Trophoblast cell (in vitro differentiated cells and primary cell): ENCODE results near the gene TRIM8.

Source experiments
- DNase-seq, 2 donors: peaks; one replicate each; pipeline ENCODE4 v3.0.0-alpha.2; 2016
- H2AFZ ChIP-seq: 2 replicates; pipeline ENCODE4 v1.6.1; 2013; ENCODE audit warnings: low read length, moderate library complexity, mild to moderate bottlenecking; ENCODE audit not compliant: insufficient read depth, poor library complexity
- H2AK5ac ChIP-seq: 2 replicates; pipeline ENCODE4 v1.6.1; 2013; ENCODE audit warnings: mild to moderate bottlenecking, low read length
- H2BK120ac ChIP-seq: 2 replicates; pipeline ENCODE4 v1.6.1; 2013; ENCODE audit warnings: low read length, mild to moderate bottlenecking, moderate library complexity; ENCODE audit not compliant: insufficient read depth, poor library complexity
- H2BK12ac ChIP-seq: 2 replicates; pipeline ENCODE4 v1.6.1; 2013; ENCODE audit warnings: mild to moderate bottlenecking, low read length, moderate library complexity
- H2BK5ac ChIP-seq: 2 replicates; pipeline ENCODE4 v1.6.1; 2013; ENCODE audit warnings: low read length, low read depth, moderate library complexity, mild to moderate bottlenecking; ENCODE audit not compliant: poor library complexity
- H3K14ac ChIP-seq: 2 replicates; pipeline ENCODE4 v1.6.1; 2013; ENCODE audit warnings: mild to moderate bottlenecking, low read length
- H3K18ac ChIP-seq: 2 replicates; pipeline ENCODE4 v1.6.1; 2013; ENCODE audit warnings: mild to moderate bottlenecking, low read length
- H3K23ac ChIP-seq: 2 replicates; pipeline ENCODE4 v1.6.1; 2013; ENCODE audit warnings: low read length
- H3K27ac ChIP-seq: 2 replicates; pipeline ENCODE4 v1.5.1; 2013; ENCODE audit warnings: low read depth, mild to moderate bottlenecking, inconsistent platforms, low read length, moderate library complexity
- H3K27me3 ChIP-seq: 2 replicates; pipeline ENCODE4 v1.6.1; 2013; ENCODE audit warnings: inconsistent platforms, mild to moderate bottlenecking, low read length, moderate library complexity; ENCODE audit not compliant: insufficient read depth
- H3K36me3 ChIP-seq, 2 experiments: 1 replicate in 1 of 2; 2 replicates in 1 of 2; pipeline ENCODE4 v1.6.1; 2013; ENCODE audit warnings: low read length in 2 of 2, mild to moderate bottlenecking in 2 of 2, moderate library complexity in 1 of 2; ENCODE audit not compliant: insufficient read depth in 2 of 2, control insufficient read depth in 1 of 2
- H3K4ac ChIP-seq: 2 replicates; pipeline ENCODE4 v1.6.1; 2013; ENCODE audit warnings: low read depth, mild to moderate bottlenecking, low read length, moderate library complexity
- H3K4me1 ChIP-seq, 2 experiments: 1 replicate in 1 of 2; 2 replicates in 1 of 2; pipeline ENCODE4 v1.6.1; 2013; ENCODE audit warnings: low read length in 2 of 2, mild to moderate bottlenecking in 2 of 2, moderate library complexity in 1 of 2; ENCODE audit not compliant: insufficient read depth in 2 of 2, control insufficient read depth in 1 of 2
- H3K4me2 ChIP-seq: 2 replicates; pipeline ENCODE4 v1.6.1; 2013; ENCODE audit warnings: inconsistent platforms, mild to moderate bottlenecking, low read length, moderate library complexity
- H3K4me3 ChIP-seq: 2 replicates; pipeline ENCODE4 v1.5.1; 2013; ENCODE audit warnings: mild to moderate bottlenecking, low read depth, low read length, inconsistent platforms
- H3K79me1 ChIP-seq: one replicate; pipeline ENCODE4 v1.6.1; 2013; ENCODE audit warnings: low read length
- H3K79me2 ChIP-seq: 2 replicates; pipeline ENCODE4 v1.6.1; 2013; ENCODE audit warnings: low read length, mild to moderate bottlenecking; ENCODE audit not compliant: control insufficient read depth, insufficient read depth, poor library complexity
- H3K9ac ChIP-seq: 2 replicates; pipeline ENCODE4 v1.6.1; 2013; ENCODE audit warnings: mild to moderate bottlenecking, low read length
- H3K9me3 ChIP-seq: 2 replicates; pipeline ENCODE4 v1.6.1; 2013; ENCODE audit warnings: low read depth, mild to moderate bottlenecking, control low read depth, inconsistent platforms, low read length; ENCODE audit not compliant: insufficient read depth
- H4K12ac ChIP-seq: 2 replicates; pipeline ENCODE4 v1.6.1; 2013; ENCODE audit warnings: low read depth, mild to moderate bottlenecking, low read length, moderate library complexity
- H4K8ac ChIP-seq: 2 replicates; pipeline ENCODE4 v1.6.1; 2013; ENCODE audit warnings: low read depth, mild to moderate bottlenecking, low read length, moderate library complexity
- H4K91ac ChIP-seq: one replicate; pipeline ENCODE4 v1.6.1; 2013; ENCODE audit warnings: low read depth, mild to moderate bottlenecking, low read length, moderate library complexity
- WGBS: extraction: QIAGEN DNeasy Blood & Tissue Kit; methylation state at CpG from one replicate; pipeline ENCODE4 v1.1.7; 2013; ENCODE audit warnings: missing lambda C conversion rate; ENCODE audit not compliant: insufficient read length, insufficient coverage; ENCODE audit errors: extremely low coverage; 5-methylcytosine and 5-hydroxymethylcytosine counted together

TRIM8 gene

GRCh38 chr10:102641880-102642735 is 2.2 kb upstream of the TRIM8 start:
- WGBS, result no CpG with 5 or more reads among the region's 77 CpGs
- peaks cover 25% of the 10 kb centered on the region for H3K79me1 ChIP-seq
- peak overlapping the region; percentile 99 for H3K27ac ChIP-seq
- H2AK5ac ChIP-seq, result no peak overlapping the region
- peak overlapping the region; percentile 88 for H4K8ac ChIP-seq
- no peak overlapping the region for H2BK12ac ChIP-seq
- peak overlapping the region; percentile 87 for H2AFZ ChIP-seq
- peak; percentile 96 to 97 for DNase-seq
- H3K23ac ChIP-seq, result no peak overlapping the region
- no peaks in the 10 kb centered on the region for H3K9me3 ChIP-seq
- peaks cover 26% of the 10 kb centered on the region for H3K79me2 ChIP-seq
- H4K91ac ChIP-seq, result peak overlapping the region; percentile 95
- peak overlapping the region; percentile 89 for H3K9ac ChIP-seq
- H2BK120ac ChIP-seq, result peak overlapping the region; percentile 77
- H3K4me3 ChIP-seq, result peak overlapping the region; percentile 72
- peak overlapping the region; percentile 39 for H3K18ac ChIP-seq
- H3K4ac ChIP-seq, result peak overlapping the region; percentile 26
- H3K36me3 ChIP-seq, result peaks cover 0 to 2% of the 10 kb centered on the region in 2 experiments
- H3K4me2 ChIP-seq, result peak overlapping the region; percentile 94
- no peaks in the 10 kb centered on the region for H3K27me3 ChIP-seq
- peaks cover 7 to 20% of the 10 kb centered on the region in 2 experiments for H3K4me1 ChIP-seq
- peak overlapping the region; percentile 70 for H2BK5ac ChIP-seq
- H3K14ac ChIP-seq, result peak overlapping the region; percentile 58
- H4K12ac ChIP-seq, result peak overlapping the region; percentile 68

DNA sequence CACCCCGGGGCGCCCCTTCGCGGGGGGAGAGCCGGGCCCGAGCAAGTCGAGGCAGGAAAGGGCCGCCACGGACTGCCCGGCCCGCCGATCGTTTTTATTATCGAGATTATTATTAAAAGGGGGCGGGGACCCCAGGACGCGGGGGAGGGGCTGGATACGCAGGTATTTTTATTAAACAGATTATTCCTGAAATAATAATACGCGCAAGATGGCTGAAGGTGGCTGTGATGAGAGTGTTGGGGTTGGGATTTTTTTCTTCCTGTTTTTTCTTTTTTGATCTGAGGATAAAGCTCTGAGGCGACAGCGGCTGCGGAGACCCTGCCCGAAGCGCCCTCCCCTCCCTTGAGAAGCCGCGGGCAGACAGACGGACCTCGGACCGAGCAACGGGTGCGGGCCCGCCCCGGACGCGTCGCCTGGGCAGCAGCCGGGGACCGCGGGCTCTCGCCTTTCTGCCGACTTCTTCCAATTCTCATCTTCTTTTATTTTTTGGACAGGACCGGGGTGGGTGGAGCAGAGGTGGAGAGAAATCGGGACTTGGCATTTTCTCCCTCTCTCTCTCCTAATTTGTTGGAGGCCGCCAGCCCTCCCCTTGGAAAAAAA is 1.4 kb upstream of the TRIM8 start:
- no CpG with 5 or more reads among the region's 45 CpGs for WGBS
- Histone ChIP-seq H3K4ac (peak overlapping the region; percentile 81), H3K4me2 (peak overlapping the region; percentile 92)

DNA sequence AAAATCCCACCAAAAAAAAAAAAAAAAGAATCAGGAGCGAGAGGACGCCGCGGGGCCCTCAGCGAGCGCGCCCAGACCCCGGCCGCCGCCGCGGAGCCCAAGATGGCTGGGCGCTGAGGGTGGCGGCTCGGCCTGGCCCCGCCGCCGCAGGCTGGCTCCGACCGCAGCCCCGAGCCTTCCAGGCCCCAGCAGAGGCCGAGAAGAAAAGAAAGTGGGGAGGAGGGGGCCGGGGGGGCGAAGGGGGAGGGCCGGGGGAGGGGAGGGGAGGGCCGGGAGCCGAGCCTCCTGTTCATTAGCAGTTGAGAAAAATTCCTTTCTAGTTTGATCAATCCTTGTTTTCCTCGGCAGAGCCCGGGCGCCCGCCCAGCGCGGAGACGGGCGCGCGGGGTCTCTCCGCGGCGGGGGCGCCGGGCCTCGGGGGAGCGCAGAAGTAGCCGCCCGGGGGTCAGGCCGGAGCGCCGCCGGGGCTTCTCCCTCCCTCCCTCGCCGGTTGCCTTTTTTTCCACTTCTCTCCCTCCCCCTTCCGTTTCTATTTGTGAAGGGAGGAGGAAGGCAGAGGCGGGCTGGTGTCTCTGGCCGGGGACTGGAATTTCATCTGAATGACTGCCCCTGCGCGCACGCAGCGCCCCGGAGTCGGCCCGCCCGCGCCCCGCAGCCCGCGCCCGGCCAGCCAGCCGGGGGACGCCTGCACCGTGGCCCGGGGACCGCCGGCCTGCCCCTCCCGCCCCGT is 778 bp upstream of the TRIM8 start:
- no peak overlapping the region for H3K23ac ChIP-seq
- H3K79me2 ChIP-seq, result peaks cover 31% of the 10 kb centered on the region
- peak overlapping the region; percentile 40 for H2AFZ ChIP-seq
- H3K79me1 ChIP-seq, result peaks cover 25% of the 10 kb centered on the region
- H2BK12ac ChIP-seq, result no peak overlapping the region
- peak overlapping the region; percentile 70 for H4K8ac ChIP-seq
- peak overlapping the region; percentile 96 for H3K14ac ChIP-seq
- H3K4me3 ChIP-seq, result peak overlapping the region; percentile 92
- no peak overlapping the region for H4K12ac ChIP-seq
- no peaks in the 10 kb centered on the region for H3K9me3 ChIP-seq
- H2BK5ac ChIP-seq, result peak overlapping the region; percentile 94
- H3K4me1 ChIP-seq, result peaks cover 10 to 31% of the 10 kb centered on the region in 2 experiments
- no CpG with 5 or more reads among the region's 76 CpGs for WGBS
- peak overlapping the region; percentile 92 for H3K4me2 ChIP-seq
- no peak overlapping the region for H2AK5ac ChIP-seq
- DNase-seq, result peak; percentile 21 to 53
- peak overlapping the region; percentile 18 for H2BK120ac ChIP-seq
- peak overlapping the region; percentile 99 for H3K27ac ChIP-seq
- no peaks in the 10 kb centered on the region for H3K27me3 ChIP-seq
- H3K4ac ChIP-seq, result peak overlapping the region; percentile 74
- H3K18ac ChIP-seq, result peak overlapping the region; percentile 93
- H4K91ac ChIP-seq, result peak overlapping the region; percentile 95
- H3K9ac ChIP-seq, result peak overlapping the region; percentile 89
- H3K36me3 ChIP-seq, result peaks cover 9 to 12% of the 10 kb centered on the region in 2 experiments

More for the DNA sequence above, 1.4 kb upstream of the TRIM8 start:
- peak overlapping the region; percentile 92 for H3K14ac ChIP-seq
- peak; percentile 43 to 53 for DNase-seq
- H3K23ac ChIP-seq, result no peak overlapping the region
- peak overlapping the region; percentile 67 for H2AFZ ChIP-seq
- peak overlapping the region; percentile 94 for H2BK5ac ChIP-seq
- H4K8ac ChIP-seq, result peak overlapping the region; percentile 90
- no peaks in the 10 kb centered on the region for H3K27me3 ChIP-seq
- peak overlapping the region; percentile 95 for H4K91ac ChIP-seq
- peak overlapping the region; percentile 89 for H3K9ac ChIP-seq
- H2BK120ac ChIP-seq, result peak overlapping the region; percentile 99
- peaks cover 25% of the 10 kb centered on the region for H3K79me1 ChIP-seq
- H4K12ac ChIP-seq, result peak overlapping the region; percentile 63
- no peak overlapping the region for H2AK5ac ChIP-seq
- H3K9me3 ChIP-seq, result no peaks in the 10 kb centered on the region
- no peak overlapping the region for H2BK12ac ChIP-seq
- H3K36me3 ChIP-seq, result peaks cover 3 to 9% of the 10 kb centered on the region in 2 experiments
- peak overlapping the region; percentile 74 for H3K4me3 ChIP-seq
- peaks cover 31% of the 10 kb centered on the region for H3K79me2 ChIP-seq
- H3K18ac ChIP-seq, result peak overlapping the region; percentile 82
- H3K27ac ChIP-seq, result peak overlapping the region; percentile 99
- peaks cover 8 to 25% of the 10 kb centered on the region in 2 experiments for H3K4me1 ChIP-seq
